ENCODE data around the gene DGKQ. TPM values are rescaled to one million over a fixed set of nuclear protein-coding genes. Genes with fewer than 3 reads are reported as not detected.

DGKQ gene
- total RNA-seq, 4 donors from 2014 or later = 51.8 to 147 (median 86.0) TPM

DNA sequence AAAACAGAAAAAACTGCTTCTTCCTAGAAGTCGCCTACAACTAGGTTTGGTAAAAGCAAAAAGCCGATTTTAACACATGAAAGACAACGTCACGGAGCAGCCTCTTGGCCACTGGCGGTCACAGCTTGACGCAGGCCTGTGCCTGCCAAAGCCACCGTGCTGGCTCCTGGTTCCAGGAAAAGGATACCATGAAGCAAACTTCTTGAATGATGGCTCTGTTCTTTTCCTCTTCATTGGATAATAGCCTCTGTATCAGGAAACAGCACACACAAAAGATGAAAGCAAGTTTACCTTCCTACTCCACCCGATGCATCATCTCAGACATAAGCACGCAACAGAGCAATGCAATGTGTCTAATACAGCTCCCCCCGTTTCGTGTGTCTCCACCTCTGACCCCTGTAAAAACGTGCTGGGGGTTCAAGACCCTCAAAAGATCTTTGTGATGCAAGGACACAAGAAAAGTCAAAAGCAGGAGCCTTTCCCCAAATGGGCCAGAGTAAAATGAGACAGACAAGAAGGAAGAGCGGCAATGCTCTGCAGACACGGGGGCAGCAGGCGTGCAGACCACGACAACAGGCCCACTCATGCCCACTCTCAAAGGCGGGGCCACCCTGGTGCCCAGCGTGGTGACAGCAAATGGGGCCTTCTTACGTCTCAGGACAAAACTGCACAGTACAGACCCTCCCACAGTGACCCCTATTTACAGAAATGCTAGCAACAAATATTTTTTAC is 60.7 kb downstream of the DGKQ start:
- intact Hi-C loops (cut with DNase I; ENCODE audit: low total_unique reads) = no loop called here
- in situ Hi-C loops (cut with MboI; ENCODE audit: low pct_ligation_motif_present in 1 of 4, low pct_unique_long_range_greater_than_20kb in 1 of 4, low sequenced_read_pairs in 3 of 4) = no loop called here
- peak; percentile 34 for DNase-seq
- 57% methylated on average over 19 of the region's 19 CpGs; no CpG with 5 or more reads in 1 of the 2 donors for WGBS, 2 donors (ENCODE audit: low coverage in 1 of 2)
- no peaks in the 10 kb centered on the region for H3K27me3 ChIP-seq
- no peak overlapping the region for H3K4me3 ChIP-seq
- peak overlapping the region; percentile 51 to 69 (median 62) for H3K27ac ChIP-seq
- no peaks in the 10 kb centered on the region for H3K9me3 ChIP-seq
- H3K36me3 ChIP-seq = peaks cover 0 to 24% (median 7%) of the 10 kb centered on the region in 4 donors
- peak in 1 of 3 donors; percentile 39 for TF ChIP-seq POLR2AphosphoS5 (IDR thresholded peaks at IDR 0.05)
- no peak for TF ChIP-seq POLR2A (IDR thresholded peaks at IDR 0.05)
- peaks cover 0 to 30% (median 10%) of the 10 kb centered on the region in 4 donors for H3K4me1 ChIP-seq

- intact Hi-C loops (cut with DNase I; ENCODE audit: low total_unique reads) (no loop called here), in situ Hi-C loops (cut with MboI; ENCODE audit: low pct_ligation_motif_present in 1 of 4, low pct_unique_long_range_greater_than_20kb in 1 of 4, low sequenced_read_pairs in 3 of 4) (no loop called here)
- Histone ChIP-seq H3K36me3 (peaks cover 0 to 28% (median 7%) of the 10 kb centered on the region in 4 donors), H3K4me1 (peaks cover 0 to 30% (median 10%) of the 10 kb centered on the region in 4 donors), H3K27me3 (no peaks in the 10 kb centered on the region), H3K27ac (peak overlapping the region; percentile 48 to 69 (median 62)), H3K4me3 (no peak overlapping the region), H3K9me3 (no peaks in the 10 kb centered on the region)
- peak; percentile 22 for DNase-seq
- WGBS, 2 donors (ENCODE audit: low coverage in 1 of 2) = 81 to 88% methylated on average over 8 to 25 of the region's 29 CpGs
- TF ChIP-seq, protein P1, sequence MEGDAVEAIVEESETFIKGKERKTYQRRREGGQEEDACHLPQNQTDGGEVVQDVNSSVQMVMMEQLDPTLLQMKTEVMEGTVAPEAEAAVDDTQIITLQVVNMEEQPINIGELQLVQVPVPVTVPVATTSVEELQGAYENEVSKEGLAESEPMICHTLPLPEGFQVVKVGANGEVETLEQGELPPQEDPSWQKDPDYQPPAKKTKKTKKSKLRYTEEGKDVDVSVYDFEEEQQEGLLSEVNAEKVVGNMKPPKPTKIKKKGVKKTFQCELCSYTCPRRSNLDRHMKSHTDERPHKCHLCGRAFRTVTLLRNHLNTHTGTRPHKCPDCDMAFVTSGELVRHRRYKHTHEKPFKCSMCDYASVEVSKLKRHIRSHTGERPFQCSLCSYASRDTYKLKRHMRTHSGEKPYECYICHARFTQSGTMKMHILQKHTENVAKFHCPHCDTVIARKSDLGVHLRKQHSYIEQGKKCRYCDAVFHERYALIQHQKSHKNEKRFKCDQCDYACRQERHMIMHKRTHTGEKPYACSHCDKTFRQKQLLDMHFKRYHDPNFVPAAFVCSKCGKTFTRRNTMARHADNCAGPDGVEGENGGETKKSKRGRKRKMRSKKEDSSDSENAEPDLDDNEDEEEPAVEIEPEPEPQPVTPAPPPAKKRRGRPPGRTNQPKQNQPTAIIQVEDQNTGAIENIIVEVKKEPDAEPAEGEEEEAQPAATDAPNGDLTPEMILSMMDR (IDR thresholded peaks at IDR 0.05) = no peak
- no peak for TF ChIP-seq POLR2AphosphoS5 (IDR thresholded peaks at IDR 0.05)
These were observed 61.4 kb downstream of the DGKQ start for GRCh38 chr4:911871-912490.

GRCh38 chr4:911221-911751 is 62.1 kb downstream of the DGKQ start:
- WGBS, 2 donors (ENCODE audit: low coverage in 1 of 2) = 96% methylated on average over 21 of the region's 23 CpGs; no CpG with 5 or more reads in 1 of the 2 donors
- TF ChIP-seq, protein P1 (IDR thresholded peaks at IDR 0.05) = no peak
- TF ChIP-seq EP300 (IDR thresholded peaks at IDR 0.05; ENCODE audit: low read depth) (no peak), POLR2AphosphoS5 (IDR thresholded peaks at IDR 0.05) (no peak), POLR2A (IDR thresholded peaks at IDR 0.05) (no peak)
- peaks cover 0 to 26% (median 10%) of the 10 kb centered on the region in 4 donors for H3K4me1 ChIP-seq
- H3K27me3 ChIP-seq = no peaks in the 10 kb centered on the region
- H3K9me3 ChIP-seq = no peaks in the 10 kb centered on the region
- DNase-seq = no peak
- no peak overlapping the region for H3K27ac ChIP-seq
- no peak overlapping the region for H3K4me3 ChIP-seq
- peaks cover 0 to 28% (median 7%) of the 10 kb centered on the region in 4 donors for H3K36me3 ChIP-seq
- in situ Hi-C loops (cut with MboI; ENCODE audit: low pct_ligation_motif_present in 1 of 4, low pct_unique_long_range_greater_than_20kb in 1 of 4, low sequenced_read_pairs in 3 of 4) = no loop called here
- intact Hi-C loops (cut with DNase I; ENCODE audit: low total_unique reads) = no loop called here

- no peak for DNase-seq
- 94% methylated on average over 26 of the region's 26 CpGs; no CpG with 5 or more reads in 1 of the 2 donors for WGBS, 2 donors (ENCODE audit: low coverage in 1 of 2)
- peaks cover 0 to 28% (median 7%) of the 10 kb centered on the region in 4 donors for H3K36me3 ChIP-seq
These were observed 62.8 kb downstream of the DGKQ start for GRCh38 chr4:910366-911091.

More at GRCh38 chr4:910366-911091, 62.8 kb downstream of the DGKQ start:
- intact Hi-C loops (cut with DNase I; ENCODE audit: low total_unique reads) (no loop called here), in situ Hi-C loops (cut with MboI; ENCODE audit: low pct_ligation_motif_present in 1 of 4, low pct_unique_long_range_greater_than_20kb in 1 of 4, low sequenced_read_pairs in 3 of 4) (no loop called here)
- Histone ChIP-seq H3K27me3 (no peaks in the 10 kb centered on the region), H3K4me1 (peaks cover 0 to 19% (median 9%) of the 10 kb centered on the region in 4 donors), H3K27ac (no peak overlapping the region), H3K4me3 (no peak overlapping the region), H3K9me3 (no peaks in the 10 kb centered on the region)
- no peak for TF ChIP-seq EP300 (IDR thresholded peaks at IDR 0.05; ENCODE audit: low read depth)
- no peak for TF ChIP-seq POLR2A (IDR thresholded peaks at IDR 0.05)
- TF ChIP-seq, protein P1 (IDR thresholded peaks at IDR 0.05) = no peak
- TF ChIP-seq POLR2AphosphoS5 (IDR thresholded peaks at IDR 0.05) = no peak

Data from transverse colon (tissue), 4 donors.